HepG2 (cell line): ENCODE measurements around the gene ASCL3. TPM values are rescaled to one million over a fixed set of nuclear protein-coding genes. Genes with fewer than 3 reads are reported as not detected.

Experiments used
- ARNT2 ChIP-seq: sonication (generic); formaldehyde crosslinking; IDR thresholded peaks from 2 replicates; pipeline ENCODE4 v1.8.0; 2022; ENCODE audit warnings: mild to moderate bottlenecking, low read depth, missing genetic modification reagents, moderate library complexity
- KLF9 ChIP-seq: IDR thresholded peaks from 2 replicates; pipeline ENCODE4 v1.6.1; 2016; ENCODE audit warnings: low read depth
- LCORL ChIP-seq, 2 experiments: fragments of 450-650 bp in 1 of 2; sonication (generic) in 1 of 2; formaldehyde crosslinking in 1 of 2; IDR thresholded peaks; 2 replicates each; pipeline versions ENCODE4 v1.5.0 to v1.6.1; 2017 to 2020; ENCODE audit warnings: antibody characterized with exemption in 1 of 2, missing genetic modification reagents in 1 of 2
- MXD1 ChIP-seq: sonication (generic); formaldehyde crosslinking; IDR thresholded peaks from 2 replicates; pipeline ENCODE4 v1.4.0; 2020; ENCODE audit warnings: mild to moderate bottlenecking, missing genetic modification reagents
- PHF5A ChIP-seq: IDR thresholded peaks from one replicate; pipeline ENCODE4 v1.6.1; 2018; ENCODE audit warnings: low read depth, missing genetic modification reagents; ENCODE audit not compliant: unreplicated experiment
- POLR2G ChIP-seq: fragments of 200-400 bp; formaldehyde crosslinking; IDR thresholded peaks from 2 replicates; pipeline ENCODE4 v1.6.1; 2018; ENCODE audit warnings: mild to moderate bottlenecking, low read depth, low read length, moderate library complexity
- PTBP1 ChIP-seq: fragments of 200-400 bp; formaldehyde crosslinking; IDR thresholded peaks from 2 replicates; pipeline ENCODE4 v1.6.1; 2018; ENCODE audit warnings: low read length, low read depth; ENCODE audit not compliant: poor library complexity, severe bottlenecking
- RBM39 ChIP-seq: fragments of 200-400 bp; formaldehyde crosslinking; IDR thresholded peaks from one replicate; pipeline ENCODE4 v1.6.1; 2018; ENCODE audit warnings: antibody characterized with exemption, mild to moderate bottlenecking, low read depth, low read length; ENCODE audit not compliant: poor library complexity, severe bottlenecking
- REST ChIP-seq, 2 experiments: IDR thresholded peaks; 2 replicates each; pipeline ENCODE4 v1.6.1; 2011 to 2012; ENCODE audit warnings: low read length in 2 of 2, borderline replicate concordance in 1 of 2, low read depth in 1 of 2, mild to moderate bottlenecking in 1 of 2, moderate library complexity in 1 of 2
- TFDP2 ChIP-seq: sonication (generic); formaldehyde crosslinking; IDR thresholded peaks from 2 replicates; pipeline ENCODE4 v1.4.0; 2020; ENCODE audit warnings: missing genetic modification reagents
- TP53 ChIP-seq: sonication (generic); formaldehyde crosslinking; conservative IDR thresholded peaks from 2 replicates; pipeline ENCODE4 v1.4.0; 2020; ENCODE audit warnings: missing genetic modification reagents
- ZNF260 ChIP-seq: sonication (generic); formaldehyde crosslinking; IDR thresholded peaks from 2 replicates; pipeline ENCODE4 v1.4.0; 2020; ENCODE audit warnings: missing genetic modification reagents, low read depth, mild to moderate bottlenecking, borderline replicate concordance
- ZNF704 ChIP-seq: sonication (generic); formaldehyde crosslinking; IDR thresholded peaks from 2 replicates; pipeline ENCODE4 v1.8.1; 2023; ENCODE audit warnings: mild to moderate bottlenecking, inconsistent platforms, moderate library complexity, missing genetic modification reagents, borderline replicate concordance
- ZNF746 ChIP-seq: sonication (generic); formaldehyde crosslinking; IDR thresholded peaks from 2 replicates; pipeline ENCODE4 v1.8.0; 2022; ENCODE audit warnings: mild to moderate bottlenecking, missing genetic modification reagents
- ZNF747 ChIP-seq: sonication (generic); formaldehyde crosslinking; IDR thresholded peaks from 2 replicates; pipeline ENCODE4 v1.8.1; 2023; ENCODE audit warnings: missing genetic modification reagents, mild to moderate bottlenecking, borderline replicate concordance
- ZNF784 ChIP-seq: sonication (generic); formaldehyde crosslinking; IDR thresholded peaks from 2 replicates; pipeline ENCODE4 v1.5.1; 2020; ENCODE audit warnings: missing genetic modification reagents, mild to moderate bottlenecking, borderline replicate concordance
- polyA plus RNA-seq, 8 experiments: library from polyadenylated mRNA; depleted of rRNA in 3 of 8; stranded (reverse) in 7 of 8; unstranded in 1 of 8; fragments of >200 nt; fragmentation: Illumina TruSeq in 4 of 8; extraction: Trizol in 4 of 8; gene quantifications; 2 replicates each; pipeline versions ENCODE4 v1.2.1 to v1.2.3, GENCODE V29; 2011 to 2016; ENCODE audit warnings: low read depth in 4 of 8, missing spikeins in 1 of 8, mixed read lengths in 1 of 8; ENCODE audit not compliant: insufficient read depth in 1 of 8
- total RNA-seq, 5 experiments: library from RNA; depleted of rRNA; stranded (reverse); fragments of >200 nt; fragmentation: Illumina TruSeq; extraction: Trizol; gene quantifications; 2 replicates each; pipeline ENCODE4 v1.2.3, GENCODE V29; 2016; ENCODE audit warnings: low read depth in 1 of 5

ASCL3 gene
- total and polyA plus RNA-seq, 2 of the 13 experiments (the other 11 are each of a cell fraction or from before 2014, with no cell fraction given), result not detected

- TF ChIP-seq PHF5A (CRISPR knock-in tag), result no peak
- peak; percentile 65 for TF ChIP-seq ZNF704
- TF ChIP-seq ARNT2 (CRISPR knock-in tag), result 0 out of 2 replicates have a peak, but pooled peaks have one; percentile 17
- TF ChIP-seq ZNF747 (CRISPR knock-in tag), result no peak
- peak; percentile 46; the same call in 1 of the 2 replicates for TF ChIP-seq TFDP2
- TF ChIP-seq POLR2G, result peak; percentile 93
- peak; percentile 40 for TF ChIP-seq ZNF746
- TF ChIP-seq ZNF784, result 0 out of 2 replicates have a peak, but pooled peaks have one; percentile 35
- TF ChIP-seq ZNF260 (CRISPR knock-in tag), result no peak
- peak in 1 of 2 experiments; percentile 15; a peak in 1 of 4 replicates for TF ChIP-seq REST (IDR thresholded peaks at IDR 0.05; ENCODE audit: borderline replicate concordance in 1 of 2, low read depth in 1 of 2, low read length in 2 of 2)
- TF ChIP-seq TP53, result 0 out of 2 replicates have a peak, but pooled peaks have one; percentile 51
- 0 out of 2 replicates have a peak, but pooled peaks have one; percentile 33 for TF ChIP-seq LCORL (IDR thresholded peaks at IDR 0.05)
- TF ChIP-seq LCORL (CRISPR knock-in tag; IDR thresholded peaks at IDR 0.05), result peak; percentile 66
- peak; percentile 78 for TF ChIP-seq RBM39
- no peak for TF ChIP-seq PTBP1
- peak; percentile 34; the same call in 1 of the 2 replicates for TF ChIP-seq KLF9 (CRISPR knock-in tag)
- peak; percentile 64 for TF ChIP-seq MXD1 (CRISPR knock-in tag)
These were observed 21.8 kb upstream of the ASCL3 start, which contains the start of gene TMEM9B (continued) for GRCh38 chr11:8964324-8965320.
